PC-9 (cell line): ENCODE results near the gene ESAM. TPM values are rescaled to one million over a fixed set of nuclear protein-coding genes. Genes with fewer than 3 reads are reported as not detected.

Experiments used
- Bru-seq: library from RNA; stranded (reverse); fragments of 400-500 nt; gene quantifications from one replicate; lab custom pipeline; 2021; lab: Mats Ljungman, UMichigan
- BruChase-seq, 2 experiments: library from RNA; stranded (reverse); fragments of 400-500 nt; gene quantifications; one replicate each; lab custom pipeline; 2021; lab: Mats Ljungman, UMichigan
- BruUV-seq: library from RNA; stranded (reverse); fragments of 400-500 nt; replicated peaks from 2 replicates; lab custom pipeline; 2021; lab: Mats Ljungman, UMichigan
- CTCF ChIA-PET: fragments of 300-600 bp; sonication (Branson Sonifier 250); formaldehyde crosslinking; loops from one replicate; lab custom pipeline; 2022; ENCODE audit warnings: antibody characterized with exemption; lab: Charles Lee
- POLR2A ChIA-PET: fragments of 300-600 bp; sonication (Branson Sonifier 250); formaldehyde crosslinking; loops from one replicate; lab custom pipeline; 2022; ENCODE audit warnings: antibody characterized with exemption; ENCODE audit not compliant: unreplicated experiment; lab: Charles Lee
- DNase-seq, 2 experiments: peaks; one replicate each; pipeline versions ENCODE4 v3.0.0 to v3.0.0-alpha.2; 2015 to 2022; ENCODE audit warnings: mixed read lengths in 1 of 2
- H2AFZ ChIP-seq: fragments of 200-600 bp; sonication (generic); 2 replicates; pipeline ENCODE4 v1.8.1; 2017; ENCODE audit warnings: antibody characterized with exemption
- H3F3A ChIP-seq: fragments of 200-600 bp; sonication (generic); 2 replicates; pipeline ENCODE4 v1.8.1; 2017; ENCODE audit warnings: antibody characterized with exemption, mild to moderate bottlenecking, low read depth; ENCODE audit not compliant: insufficient read depth
- H3K27ac ChIP-seq: fragments of 200-600 bp; sonication (generic); 2 replicates; pipeline ENCODE4 v1.6.1; 2016; ENCODE audit warnings: mixed run types
- H3K27me3 ChIP-seq: fragments of 200-600 bp; sonication (generic); 2 replicates; pipeline ENCODE4 v1.6.1; 2016; ENCODE audit warnings: low read depth, mixed run types; ENCODE audit not compliant: insufficient read depth
- H3K36me3 ChIP-seq: fragments of 200-600 bp; sonication (generic); 2 replicates; pipeline ENCODE4 v1.6.1; 2016; ENCODE audit warnings: low read depth, mixed run types
- H3K4me1 ChIP-seq: fragments of 200-600 bp; sonication (generic); replicated peaks from 2 replicates; pipeline ENCODE4 v1.6.1; 2016; ENCODE audit warnings: mixed run types; ENCODE audit not compliant: insufficient read depth
- H3K4me2 ChIP-seq: fragments of 200-600 bp; sonication (generic); 2 replicates; pipeline ENCODE4 v1.6.1; 2017; ENCODE audit warnings: mixed run types
- H3K4me3 ChIP-seq: fragments of 200-600 bp; sonication (generic); 2 replicates; pipeline ENCODE4 v1.6.1; 2016; ENCODE audit warnings: mixed run types
- H3K79me2 ChIP-seq: fragments of 200-600 bp; sonication (generic); 2 replicates; pipeline ENCODE4 v1.6.1; 2017; ENCODE audit warnings: low read depth, mixed run types
- H3K9me2 ChIP-seq: fragments of 200-600 bp; sonication (generic); 2 replicates; pipeline ENCODE4 v1.8.1; 2017; ENCODE audit warnings: mild to moderate bottlenecking; ENCODE audit not compliant: insufficient read depth
- H3K9me3 ChIP-seq: fragments of 200-600 bp; sonication (generic); 2 replicates; pipeline ENCODE4 v1.8.1; 2016; ENCODE audit warnings: low read depth; ENCODE audit not compliant: insufficient read depth
- H4K20me1 ChIP-seq: fragments of 200-600 bp; sonication (generic); 2 replicates; pipeline ENCODE4 v1.8.1; 2017; ENCODE audit not compliant: insufficient read depth
- EZH2 ChIP-seq: fragments of 200-600 bp; sonication (generic); IDR thresholded peaks from 2 replicates; pipeline ENCODE4 v1.8.0; 2017; ENCODE audit warnings: antibody characterized with exemption, low read depth
- intact Hi-C: fragments of 100-400 bp; cut with micrococcal nuclease; formaldehyde crosslinking; loops from one replicate; pipeline ENCODE4 v1.10.0; 2022; ENCODE audit not compliant: unreplicated experiment
- long read RNA-seq: library from polyadenylated mRNA; stranded (forward); transcript quantifications from one replicate; pipeline ENCODE4 v2.0.0, GENCODE V29; 2022
- total RNA-seq: library from RNA; stranded (reverse); gene quantifications from 2 replicates; pipeline ENCODE4 v1.2.3, GENCODE V29; 2021
- TF ChIP-seq, protein P1 (sequence below): fragments of 200-600 bp; sonication (generic); conservative IDR thresholded peaks from 2 replicates; pipeline ENCODE4 v1.6.1; 2017; ENCODE audit warnings: mixed run types, antibody characterized with exemption, mild to moderate bottlenecking, moderate library complexity

Gene ESAM, protein sequence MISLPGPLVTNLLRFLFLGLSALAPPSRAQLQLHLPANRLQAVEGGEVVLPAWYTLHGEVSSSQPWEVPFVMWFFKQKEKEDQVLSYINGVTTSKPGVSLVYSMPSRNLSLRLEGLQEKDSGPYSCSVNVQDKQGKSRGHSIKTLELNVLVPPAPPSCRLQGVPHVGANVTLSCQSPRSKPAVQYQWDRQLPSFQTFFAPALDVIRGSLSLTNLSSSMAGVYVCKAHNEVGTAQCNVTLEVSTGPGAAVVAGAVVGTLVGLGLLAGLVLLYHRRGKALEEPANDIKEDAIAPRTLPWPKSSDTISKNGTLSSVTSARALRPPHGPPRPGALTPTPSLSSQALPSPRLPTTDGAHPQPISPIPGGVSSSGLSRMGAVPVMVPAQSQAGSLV
- 13.5 and 15.3 TPM in 2 replicates for total RNA-seq
- percentile 55 among the genes with signal in this experiment for Bru-seq, nascent RNA
- percentile 59 among the genes with signal in this experiment for BruChase-seq, experiment 1, labeled RNA remaining after a 2-hour chase
- percentile 74 among the genes with signal in this experiment for BruChase-seq, experiment 2, labeled RNA remaining after a 6-hour chase
- long read RNA-seq, transcript ESAM-201 (7 exons, 1,826 nt) = major isoform, 14 of 32 reads
- long read RNA-seq, partial matches to known transcripts = 3 of 32 reads
- long read RNA-seq, other reads (novel, unspliced or antisense) = 10 of 32 reads

DNA sequence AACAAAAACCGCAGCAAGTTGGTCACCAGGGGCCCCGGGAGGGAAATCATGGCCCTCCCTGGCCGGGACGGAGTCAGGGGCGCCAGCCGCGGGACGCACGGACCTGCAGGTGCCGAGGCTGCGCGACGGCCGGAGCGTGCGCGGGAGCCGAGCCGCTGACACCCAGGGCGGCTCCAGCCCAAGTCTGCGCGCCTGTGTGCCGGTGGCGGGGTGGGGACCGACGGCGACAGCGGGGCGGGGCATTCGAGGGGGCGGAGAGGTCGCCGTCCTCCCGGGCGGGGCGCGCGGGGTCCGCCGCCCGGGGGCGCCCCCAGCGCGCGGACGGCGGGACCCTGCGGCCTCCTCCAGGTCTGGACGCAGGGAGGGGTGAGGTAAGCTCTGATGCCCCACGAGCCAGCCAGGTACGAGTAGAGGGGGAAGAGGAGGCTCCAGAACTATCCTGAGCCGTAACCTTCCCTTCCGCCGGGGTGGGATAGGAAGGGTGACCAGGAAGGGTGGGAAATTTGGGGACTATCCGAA is at the start of gene ESAM:
Gene ESAM (minus strand): TSS at position 186 of the 519 bp plus-strand sequence. CDS start 136 bp downstream, at position 50.
- H3K4me3 ChIP-seq = peak within 1 kb of the TSS; percentile 98
- no peaks in the 10 kb centered on the region for H3K9me2 ChIP-seq
- H3F3A ChIP-seq = peaks cover 12% of the 10 kb centered on the region
- H3K4me2 ChIP-seq = peak within 1 kb of the TSS; percentile 91
- peaks cover 5% of the 10 kb centered on the region; the same call in 1 of the 2 replicates for H3K36me3 ChIP-seq
- no TSS peak for BruUV-seq
- ChIA-PET CTCF (interaction anchor here (0.6 to 2.2 kb wide), 6 partner anchors 13 to 93 kb away, joined by 3 to 21 read pairs (median 5); no protein-coding TSS in a partner anchor), POLR2A (no interaction called here)
- no peaks in the 10 kb centered on the region for H4K20me1 ChIP-seq
- peak within 1 kb of the TSS; percentile 47 for H3K27ac ChIP-seq
- peak within 1 kb of the TSS; percentile 90 for H2AFZ ChIP-seq
- TF ChIP-seq, protein P1, sequence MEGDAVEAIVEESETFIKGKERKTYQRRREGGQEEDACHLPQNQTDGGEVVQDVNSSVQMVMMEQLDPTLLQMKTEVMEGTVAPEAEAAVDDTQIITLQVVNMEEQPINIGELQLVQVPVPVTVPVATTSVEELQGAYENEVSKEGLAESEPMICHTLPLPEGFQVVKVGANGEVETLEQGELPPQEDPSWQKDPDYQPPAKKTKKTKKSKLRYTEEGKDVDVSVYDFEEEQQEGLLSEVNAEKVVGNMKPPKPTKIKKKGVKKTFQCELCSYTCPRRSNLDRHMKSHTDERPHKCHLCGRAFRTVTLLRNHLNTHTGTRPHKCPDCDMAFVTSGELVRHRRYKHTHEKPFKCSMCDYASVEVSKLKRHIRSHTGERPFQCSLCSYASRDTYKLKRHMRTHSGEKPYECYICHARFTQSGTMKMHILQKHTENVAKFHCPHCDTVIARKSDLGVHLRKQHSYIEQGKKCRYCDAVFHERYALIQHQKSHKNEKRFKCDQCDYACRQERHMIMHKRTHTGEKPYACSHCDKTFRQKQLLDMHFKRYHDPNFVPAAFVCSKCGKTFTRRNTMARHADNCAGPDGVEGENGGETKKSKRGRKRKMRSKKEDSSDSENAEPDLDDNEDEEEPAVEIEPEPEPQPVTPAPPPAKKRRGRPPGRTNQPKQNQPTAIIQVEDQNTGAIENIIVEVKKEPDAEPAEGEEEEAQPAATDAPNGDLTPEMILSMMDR = no peak
- no peak for TF ChIP-seq EZH2
- intact Hi-C loops = loop anchor here (2.0 kb wide), 1 partner anchor 75 kb away; no protein-coding TSS in a partner anchor
- H3K4me1 ChIP-seq = peaks cover 26% of the 10 kb centered on the region
- no peaks in the 10 kb centered on the region for H3K27me3 ChIP-seq
- no peaks in the 10 kb centered on the region for H3K9me3 ChIP-seq
- H3K79me2 ChIP-seq = peaks cover 28% of the 10 kb centered on the region; the same call in 1 of the 2 replicates
- DNase-seq = peak; percentile 50 to 78

DNA sequence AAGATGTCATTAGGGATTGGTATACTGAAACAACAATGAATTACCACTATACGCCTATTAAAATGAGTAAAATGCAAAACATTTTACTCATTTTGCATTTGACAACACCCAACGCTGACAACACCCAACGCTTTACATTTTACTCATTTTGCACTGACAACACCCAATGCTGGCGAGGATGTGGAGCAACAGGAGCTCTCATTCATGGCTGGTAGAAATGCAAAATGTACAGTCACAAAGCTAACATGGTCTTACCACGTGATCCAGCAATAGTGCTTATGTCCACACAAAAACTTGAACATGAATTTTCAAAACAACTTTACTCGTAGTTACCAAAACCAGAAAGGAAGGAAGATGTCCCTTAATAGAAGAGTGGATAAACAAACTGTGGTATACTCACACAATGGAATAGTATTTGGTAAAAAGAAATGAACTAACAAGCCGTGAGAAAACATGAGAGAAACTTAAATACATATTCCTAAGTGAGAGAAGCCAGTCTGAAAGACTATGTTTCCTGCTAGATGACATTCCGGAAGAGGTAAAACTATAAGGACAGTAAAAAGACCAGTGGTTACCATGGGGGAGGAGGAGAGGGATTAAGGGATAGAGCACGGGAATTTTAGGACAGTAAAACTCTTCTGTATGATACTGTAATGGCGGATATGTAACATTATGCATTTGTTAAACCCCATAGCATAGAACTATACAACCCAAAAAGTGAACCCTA is 49.5 kb upstream of the ESAM start:
- Histone ChIP-seq H3K4me2 (no peak overlapping the region), H3K9me2 (no peaks in the 10 kb centered on the region; the same call in 1 of the 2 replicates), H2AFZ (no peak overlapping the region), H3K27ac (no peak overlapping the region), H3K4me1 (peaks cover 37% of the 10 kb centered on the region), H4K20me1 (no peaks in the 10 kb centered on the region), H3K79me2 (no peaks in the 10 kb centered on the region), H3F3A (peaks cover 17% of the 10 kb centered on the region), H3K4me3 (no peak overlapping the region), H3K9me3 (no peaks in the 10 kb centered on the region), H3K27me3 (no peaks in the 10 kb centered on the region), H3K36me3 (no peaks in the 10 kb centered on the region)
- ChIA-PET CTCF (no interaction called here), POLR2A (no interaction called here)
- TF ChIP-seq, protein P1 = no peak
- TF ChIP-seq EZH2 = no peak
- DNase-seq = no peak
- no TSS peak for BruUV-seq
- intact Hi-C loops = no loop called here
